ENCODE data around the gene CHKB. TPM values are rescaled to one million over a fixed set of nuclear protein-coding genes. Genes with fewer than 3 reads are reported as not detected.
A peak's percentile ranks its signal among the peaks of the same experiment; 100 is the strongest.
"Not testable (repeated sequence)": the region's sequence is repeated elsewhere in the genome, so short reads cannot be mapped to it uniquely, and the experiment has no call there.

CHKB gene
- total RNA-seq, 4 donors from 2014 or later, result 28.3 to 85.6 (median 34.9) TPM

GRCh38 chr22:50621356-50621880 is 38.8 kb upstream of the CHKB start:
- ATAC-seq (ENCODE audit: low FRiP score), result peak; percentile 16
- DNase-seq (ENCODE audit: low spot score), result no peak
- TF ChIP-seq CTCF (IDR thresholded peaks at IDR 0.05), result no peak

GRCh38 chr22:50620593-50621355 is 38.1 kb upstream of the CHKB start:
- DNase-seq (ENCODE audit: low spot score) (no peak), ATAC-seq (ENCODE audit: low FRiP score) (peak; percentile 71)
- peak in 1 of 3 donors; percentile 1 for TF ChIP-seq CTCF (IDR thresholded peaks at IDR 0.05)

- ATAC-seq (ENCODE audit: low FRiP score); DNase-seq (ENCODE audit: low spot score): not testable (repeated sequence)
These were observed 31.6 kb upstream of the CHKB start for GRCh38 chr22:50614296-50614695.

GRCh38 chr22:50613291-50613981 is 30.8 kb upstream of the CHKB start:
- ATAC-seq (ENCODE audit: low FRiP score) (no peak), DNase-seq (ENCODE audit: low spot score) (no peak)
- TF ChIP-seq CTCF (IDR thresholded peaks at IDR 0.05), result no peak

GRCh38 chr22:50612528-50613221 is 30.0 kb upstream of the CHKB start:
- DNase-seq (ENCODE audit: low spot score) (no peak), ATAC-seq (ENCODE audit: low FRiP score) (peak; percentile 53)
- no peak for TF ChIP-seq CTCF (IDR thresholded peaks at IDR 0.05)

- DNase-seq (ENCODE audit: low spot score), result no peak
- TF ChIP-seq CTCF (IDR thresholded peaks at IDR 0.05), result no peak
- ATAC-seq (ENCODE audit: low FRiP score), result no peak
These were observed 29.5 kb upstream of the CHKB start for GRCh38 chr22:50612168-50612527.

- ATAC-seq (ENCODE audit: low FRiP score), result no peak
- no peak for TF ChIP-seq CTCF (IDR thresholded peaks at IDR 0.05)
- DNase-seq (ENCODE audit: low spot score), result no peak
These were observed 28.9 kb upstream of the CHKB start for GRCh38 chr22:50611341-50612060.
